HG03159 (cell line): Measurements from ENCODE around the gene NCLN.
"Not testable (repeated sequence)": the region's sequence is repeated elsewhere in the genome, so short reads cannot be mapped to it uniquely, and the experiment has no call there.

Experiments used
- ATAC-seq: cut with Tn5 transposase; IDR thresholded peaks from one replicate; pipeline ENCODE4 v1.9.1; 2021; ENCODE audit warnings: mild to moderate bottlenecking, moderate library complexity; ENCODE audit not compliant: unreplicated experiment

The NCLN gene

GRCh38 chr19:3221576-3221975 is 35.8 kb downstream of the NCLN start:
- not testable (repeated sequence) for ATAC-seq

GRCh38 chr19:3222709-3223108 is 37.0 kb downstream of the NCLN start:
- no peak for ATAC-seq

- no peak for ATAC-seq
Measured at GRCh38 chr19:3224346-3225168, 38.8 kb downstream of the NCLN start, which contains the start of gene CELF5. CELF5 (plus strand) TSS chr19:3224661; CDS start chr19:3224740, 79 bp downstream.

DNA sequence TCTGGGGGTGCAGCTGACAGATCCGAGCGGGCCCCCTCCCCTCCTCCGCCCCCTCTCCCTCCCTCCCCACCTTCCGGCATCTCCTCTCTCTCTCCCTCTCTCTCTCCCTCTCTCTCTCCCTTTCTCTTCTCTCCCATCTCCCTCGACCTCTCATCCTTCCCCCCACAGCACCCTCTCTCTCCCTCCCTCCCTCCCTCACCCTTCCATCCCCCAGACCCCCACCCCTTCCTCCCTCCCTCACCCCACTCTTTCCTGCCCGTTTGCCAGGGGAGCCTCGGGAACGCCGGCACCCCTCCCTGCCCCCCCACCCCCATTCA is 39.4 kb downstream of the NCLN start:
- ATAC-seq = no peak

DNA sequence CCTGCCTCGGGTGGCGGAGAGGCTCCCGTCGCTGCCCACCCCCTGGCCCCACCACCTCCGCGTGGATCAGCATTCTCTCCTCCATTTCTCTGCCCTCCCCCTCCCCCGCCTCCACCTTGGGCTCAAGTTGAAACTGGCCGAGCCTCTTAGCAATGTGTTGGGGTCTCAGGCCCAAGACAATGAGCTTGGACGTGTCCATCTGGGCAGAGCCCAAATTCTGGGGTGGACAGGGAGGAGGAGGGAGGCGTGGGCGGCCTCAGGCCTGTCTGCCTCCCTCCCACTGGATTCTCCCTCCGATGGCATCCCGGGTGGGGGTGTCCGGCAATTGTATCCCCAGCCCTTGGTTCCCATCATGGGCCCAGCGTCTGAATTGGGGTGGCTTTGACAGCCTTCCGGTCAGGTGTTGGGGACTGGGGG is 40.0 kb downstream of the NCLN start:
- no peak for ATAC-seq

DNA sequence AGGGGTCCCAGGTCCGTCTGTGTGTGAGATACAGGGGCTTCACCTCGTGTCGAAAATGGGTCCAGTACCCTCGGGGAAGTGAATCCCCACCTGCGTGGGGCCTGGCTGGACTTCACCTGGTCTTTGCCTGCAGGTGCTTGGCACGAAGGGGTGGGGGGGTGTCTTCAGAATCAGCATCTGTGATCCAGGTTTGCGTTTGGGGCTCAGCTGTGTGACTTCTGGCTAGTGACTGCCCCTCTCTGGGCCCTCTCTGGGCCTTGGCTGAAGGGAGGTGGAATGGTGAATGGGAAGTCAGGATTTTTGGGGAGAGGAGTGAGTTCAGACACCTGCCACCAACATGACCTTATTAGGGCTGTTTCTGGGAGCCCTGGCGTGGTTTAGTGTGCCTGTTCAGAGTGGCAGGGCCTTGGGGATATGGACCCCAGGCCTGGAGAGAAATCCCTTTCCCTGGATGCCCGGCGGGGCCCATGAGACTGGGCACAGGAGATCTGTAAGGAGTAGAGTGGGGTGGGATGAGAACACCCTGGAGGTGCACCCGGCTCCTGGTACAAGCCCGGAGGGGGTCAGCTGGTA is 41.4 kb downstream of the NCLN start:
- ATAC-seq = no peak

GRCh38 chr19:3229346-3229743 is 43.6 kb downstream of the NCLN start:
- no peak for ATAC-seq

- no peak for ATAC-seq
Measured at GRCh38 chr19:3229888-3230496, 44.3 kb downstream of the NCLN start.

GRCh38 chr19:3231288-3231687 is 45.6 kb downstream of the NCLN start:
- ATAC-seq = no peak

DNA sequence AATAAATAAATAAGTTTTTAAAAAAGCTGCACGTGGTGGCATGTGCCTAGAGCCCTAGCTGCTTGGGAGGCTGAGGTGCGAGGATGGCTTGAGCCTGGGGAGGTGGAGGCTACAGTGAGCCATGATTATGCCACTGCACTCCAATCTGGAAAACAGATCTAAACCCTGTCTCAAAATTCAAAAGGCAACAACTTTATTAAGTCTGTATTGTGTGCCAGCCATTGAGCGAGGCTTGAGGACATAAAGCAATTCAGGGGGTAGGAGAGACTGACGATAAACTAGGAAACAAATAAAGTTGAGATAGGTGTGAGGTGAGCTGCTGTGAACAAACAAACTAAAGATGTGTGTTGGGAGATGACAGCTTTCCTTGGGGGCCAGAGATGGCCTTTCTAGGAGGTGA is 47.4 kb downstream of the NCLN start:
- ATAC-seq = no peak

GRCh38 chr19:3233831-3234230 is 48.1 kb downstream of the NCLN start:
- ATAC-seq = no peak

DNA sequence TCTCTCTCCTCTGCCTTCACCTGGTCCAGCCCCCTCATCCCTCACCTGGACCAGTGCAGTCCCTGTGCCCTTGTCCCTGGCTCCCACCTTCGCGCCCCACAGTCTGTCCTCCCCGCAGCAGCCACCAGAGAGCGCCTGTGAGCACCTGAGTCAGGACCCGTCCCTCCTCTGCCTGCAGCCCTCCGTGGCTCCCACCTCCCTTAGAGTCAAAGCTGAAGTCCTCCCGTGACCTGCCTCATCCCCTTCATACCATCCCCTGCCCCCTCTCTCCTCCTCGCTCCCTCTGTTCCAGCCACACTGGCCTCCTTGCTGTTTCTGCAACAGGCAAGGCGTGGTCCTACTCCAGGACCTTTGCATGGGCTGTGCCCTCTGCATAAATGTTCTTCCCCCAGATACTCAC is 49.1 kb downstream of the NCLN start:
- no peak for ATAC-seq

- not testable (repeated sequence) for ATAC-seq
Measured at GRCh38 chr19:3235604-3236003, 49.9 kb downstream of the NCLN start.

DNA sequence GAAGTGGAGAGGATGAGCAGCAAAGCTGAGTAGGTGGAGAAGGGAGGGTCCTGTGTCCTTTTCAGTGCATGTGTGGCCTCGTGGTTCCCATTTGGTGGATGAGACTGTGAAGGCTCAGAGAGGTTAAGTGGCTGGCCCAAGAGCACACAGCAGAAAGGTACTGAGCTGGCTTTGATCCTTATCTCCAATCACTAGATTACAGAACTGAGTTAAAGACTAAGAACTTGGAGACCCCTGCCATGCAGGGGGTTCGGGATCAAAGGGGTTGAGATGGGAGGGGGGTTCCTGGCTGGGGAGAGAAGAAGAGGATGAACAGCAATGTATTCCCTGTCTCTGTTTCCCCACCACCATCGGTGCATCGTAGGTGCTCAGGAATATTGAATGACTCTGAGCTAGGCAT is 50.5 kb downstream of the NCLN start:
- no peak for ATAC-seq

DNA sequence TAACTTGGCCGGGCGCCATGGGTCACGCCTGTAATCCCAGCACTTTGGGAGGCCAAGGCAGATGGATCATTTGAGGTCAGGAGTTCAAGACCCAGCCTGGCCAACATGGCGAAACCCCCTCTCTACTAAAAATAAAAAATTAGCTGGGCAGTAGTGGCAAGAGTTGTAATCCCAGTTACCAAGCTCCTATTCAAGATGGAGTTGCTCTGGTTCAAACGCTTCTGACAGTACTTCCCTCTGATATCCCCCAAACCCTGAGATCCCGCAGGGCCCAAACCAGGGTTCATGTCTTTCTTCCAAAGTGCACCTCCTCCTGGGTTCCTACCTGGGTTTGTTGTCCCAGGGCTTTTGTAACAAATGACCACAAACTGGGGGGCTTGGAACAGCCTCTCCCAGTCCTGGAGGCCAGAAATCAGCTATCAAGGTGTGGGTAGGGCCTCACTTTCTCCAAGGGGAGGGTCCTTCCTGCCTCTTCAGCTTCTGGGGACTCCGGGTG is 52.4 kb downstream of the NCLN start:
- no peak for ATAC-seq

DNA sequence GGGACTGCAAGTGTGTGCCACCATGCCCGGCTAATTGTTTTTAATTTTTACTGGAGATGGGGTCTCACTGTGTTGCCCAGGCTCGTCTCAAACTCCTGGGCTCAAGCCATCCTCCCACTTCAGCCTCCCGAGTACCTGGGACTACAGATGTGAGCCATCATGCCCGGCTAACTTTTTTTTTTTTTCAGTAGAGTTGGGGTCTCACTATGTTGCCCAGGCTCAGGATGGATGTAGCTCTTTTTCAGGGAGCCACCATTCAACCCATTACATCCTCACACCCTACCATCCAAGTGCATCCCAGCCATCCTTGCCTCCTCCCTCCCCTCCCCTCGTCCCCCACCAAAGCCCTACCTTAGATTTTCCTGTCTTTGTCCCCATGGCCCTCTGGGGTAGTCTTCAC is 53.6 kb downstream of the NCLN start:
- ATAC-seq = no peak

- ATAC-seq = no peak
Measured at GRCh38 chr19:3243819-3244700, 58.3 kb downstream of the NCLN start.

DNA sequence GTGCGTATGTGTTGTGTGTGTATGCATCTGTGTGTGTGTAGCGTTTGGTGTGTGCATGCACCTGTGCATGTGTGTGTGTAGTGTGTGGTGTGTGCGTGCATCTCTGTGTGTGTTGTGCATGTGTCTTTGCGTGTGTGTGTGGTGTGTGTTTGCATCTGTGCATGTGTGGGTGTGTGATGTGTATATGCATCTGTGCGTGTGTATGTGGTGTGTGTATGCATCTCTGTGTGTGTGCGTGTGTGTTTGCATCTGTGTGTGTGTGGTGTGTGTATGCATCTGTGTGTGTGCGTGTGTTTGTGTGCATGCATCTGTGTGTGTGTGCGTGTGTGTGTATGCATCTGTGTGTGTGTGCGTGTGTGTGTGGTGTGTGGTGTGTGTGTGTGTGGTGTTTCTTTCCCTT is 59.3 kb downstream of the NCLN start:
- no peak for ATAC-seq

DNA sequence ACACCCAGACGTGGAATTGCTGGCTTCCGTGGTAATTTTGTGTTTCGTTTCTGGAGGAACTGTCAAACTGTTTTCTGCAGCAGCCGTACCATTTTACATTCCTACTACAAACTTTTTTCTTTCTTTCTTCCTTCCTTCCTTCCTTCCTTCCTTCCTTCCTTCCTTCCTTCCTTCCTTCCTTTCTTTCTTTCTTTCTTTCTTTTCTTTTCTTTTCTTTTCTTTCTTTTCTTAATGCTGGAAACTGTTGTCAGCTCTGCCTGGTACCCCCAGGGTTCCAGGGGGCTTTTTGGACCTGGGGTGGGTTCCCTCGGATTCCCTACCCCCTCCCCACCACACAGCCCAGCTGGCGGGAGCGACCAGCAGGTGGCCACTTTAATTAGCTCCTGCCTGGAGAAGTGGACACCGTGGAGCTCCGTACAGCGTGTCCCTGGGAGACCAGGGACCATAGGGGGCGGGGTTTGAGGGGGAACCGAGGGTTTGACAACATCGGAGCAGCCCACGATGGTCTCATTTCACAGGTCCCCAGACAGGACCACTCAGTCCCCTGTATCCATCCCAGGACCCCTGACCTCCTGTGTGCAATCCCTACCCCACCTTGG is 63.1 kb downstream of the NCLN start:
- no peak for ATAC-seq

DNA sequence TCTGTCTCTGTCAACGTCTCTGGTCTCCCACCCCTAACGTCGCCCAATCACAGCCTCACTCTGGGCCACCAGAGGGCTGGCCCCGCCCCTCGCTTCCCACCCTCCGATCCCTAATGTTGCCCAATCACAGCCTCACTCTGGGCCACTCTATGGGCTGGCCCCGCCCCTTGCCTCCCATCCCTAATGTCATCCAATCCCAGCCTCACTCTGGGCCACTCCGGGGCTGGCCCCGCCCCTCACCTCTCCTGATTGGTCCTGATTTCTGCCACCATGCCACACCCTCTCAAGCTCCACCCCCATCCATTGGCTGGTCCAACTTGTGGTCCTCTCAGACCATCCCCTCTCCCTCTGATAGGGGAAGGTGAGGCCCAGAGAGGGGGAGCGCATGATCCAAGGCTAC is 63.7 kb downstream of the NCLN start:
- no peak for ATAC-seq

- ATAC-seq = no peak
Measured at GRCh38 chr19:3250675-3251074, 64.9 kb downstream of the NCLN start.
